SK-MEL-5 (cell line): Measurements from ENCODE around the gene FBXW7. TPM values are rescaled to one million over a fixed set of nuclear protein-coding genes. Genes with fewer than 3 reads are reported as not detected.

Source experiments
- DNase-seq: peaks from one replicate; pipeline ENCODE4 v3.0.0-alpha.2; 2016; ENCODE audit warnings: low read depth, low spot score
- in situ Hi-C: cut with HindIII; loops from 2 replicates; pipeline ENCODE4 v1.10.0; 2016; ENCODE audit warnings: low sequenced_read_pairs, high pct_unique_total_duplicates, low pct_unique_long_range_greater_than_20kb
- total RNA-seq: library from RNA; depleted of rRNA; stranded (reverse); fragments of >200 nt; shearing (Covaris generic); gene quantifications from 2 replicates; pipeline ENCODE4 v1.2.3, GENCODE V29; 2014

FBXW7 gene
- total RNA-seq, 1 experiment from 2014 or later = 25.0 TPM

DNA sequence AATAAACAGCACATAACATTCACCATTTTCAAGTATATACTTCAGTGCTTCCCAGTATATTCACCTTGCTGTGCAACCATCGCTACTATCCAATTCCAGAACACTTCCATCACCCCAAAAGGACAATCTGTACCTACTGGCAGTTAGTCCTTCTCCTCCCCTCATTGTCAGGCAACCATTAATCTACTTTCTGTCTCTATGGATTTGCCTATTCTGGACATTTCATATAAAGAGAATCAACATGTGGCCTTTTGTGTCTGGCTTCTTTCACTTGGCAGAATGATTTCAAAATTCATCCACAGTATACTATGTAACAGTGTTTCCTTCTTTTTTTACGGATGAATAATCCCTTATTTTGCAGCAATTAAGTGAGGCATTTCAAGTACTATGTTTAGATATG, 189.4 kb downstream of the FBXW7 start:
- in situ Hi-C loops = no loop called here

GRCh38 chr4:152344001-152344400, 191.9 kb downstream of the FBXW7 start:
- DNase-seq = no peak
- in situ Hi-C loops = no loop called here

More for the DNA sequence above, 189.4 kb downstream of the FBXW7 start:
- DNase-seq = no peak

- in situ Hi-C loops = no loop called here
- no peak for DNase-seq
Measured at GRCh38 chr4:152342293-152342692, 193.6 kb downstream of the FBXW7 start.

DNA sequence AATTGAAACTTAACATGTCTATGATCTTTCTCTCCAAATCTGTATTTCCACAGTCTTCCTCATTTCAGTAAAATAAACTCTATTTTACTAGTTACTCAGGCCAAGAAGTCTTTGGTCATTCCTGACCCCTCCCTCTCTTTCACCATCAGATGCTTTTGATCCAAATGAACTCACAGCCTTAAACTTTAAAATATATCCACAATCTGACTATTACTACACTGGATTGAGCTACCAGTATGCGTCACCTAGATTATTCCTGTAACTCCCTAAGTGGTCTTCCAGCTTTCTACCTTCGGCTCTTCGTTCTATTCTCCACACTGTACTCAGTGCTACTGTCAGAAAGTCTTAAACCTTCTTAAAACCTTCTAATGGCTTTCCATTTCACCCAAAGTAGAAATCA, 195.1 kb downstream of the FBXW7 start:
- in situ Hi-C loops = no loop called here
- no peak for DNase-seq

GRCh38 chr4:152339576-152339975, 196.3 kb downstream of the FBXW7 start:
- in situ Hi-C loops = no loop called here

GRCh38 chr4:152334931-152335330, 201.0 kb downstream of the FBXW7 start:
- in situ Hi-C loops = no loop called here
- no peak for DNase-seq

More at GRCh38 chr4:152339576-152339975, 196.3 kb downstream of the FBXW7 start:
- DNase-seq = no peak

DNA sequence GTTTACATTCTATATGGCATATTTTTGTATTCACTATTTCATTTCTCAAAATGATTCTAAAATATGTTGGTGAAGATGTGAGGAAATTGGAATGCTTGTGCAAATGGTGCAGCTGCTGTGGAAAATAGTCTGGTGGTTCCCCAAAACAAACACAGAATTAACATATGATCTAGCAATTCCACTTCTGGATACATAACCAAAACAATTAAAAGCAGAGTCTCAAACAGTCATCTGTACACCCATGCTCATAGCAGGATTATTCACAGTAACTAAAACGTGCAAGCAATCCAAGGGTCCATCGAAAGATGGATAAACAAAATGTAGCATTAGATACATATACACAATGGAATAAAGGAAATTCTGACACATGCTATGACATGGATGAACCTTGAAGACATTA, 204.8 kb downstream of the FBXW7 start:
- in situ Hi-C loops = no loop called here
- no peak for DNase-seq

- DNase-seq = no peak
- in situ Hi-C loops = no loop called here
Measured at GRCh38 chr4:152328582-152328981, 207.3 kb downstream of the FBXW7 start.

GRCh38 chr4:152327606-152328453, 208.1 kb downstream of the FBXW7 start:
- in situ Hi-C loops = no loop called here
- DNase-seq = no peak

- in situ Hi-C loops = no loop called here
- no peak for DNase-seq
Measured at GRCh38 chr4:152325831-152326230, 210.1 kb downstream of the FBXW7 start.

GRCh38 chr4:152323221-152323620, 212.7 kb downstream of the FBXW7 start:
- no peak for DNase-seq
- in situ Hi-C loops = no loop called here

DNA sequence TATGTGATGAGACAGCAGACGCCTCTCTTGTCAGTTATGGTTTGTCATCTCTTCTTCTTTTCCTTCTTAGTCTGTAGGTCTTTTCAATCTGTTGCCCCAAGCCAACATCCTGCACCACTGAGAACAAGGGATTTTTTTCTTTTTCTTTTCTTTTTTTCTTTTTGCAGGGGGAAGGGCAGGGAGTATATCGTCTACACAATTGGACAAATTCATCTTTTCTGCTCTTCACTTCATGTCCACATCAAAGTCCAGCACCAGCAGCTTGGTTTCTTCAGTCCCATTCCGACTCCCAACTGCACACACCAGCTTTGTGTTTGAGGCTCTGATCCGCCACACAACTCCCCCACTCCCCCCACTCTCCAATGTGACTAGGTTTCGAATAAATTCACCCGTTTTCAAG, 213.2 kb downstream of the FBXW7 start:
- in situ Hi-C loops = no loop called here

DNA sequence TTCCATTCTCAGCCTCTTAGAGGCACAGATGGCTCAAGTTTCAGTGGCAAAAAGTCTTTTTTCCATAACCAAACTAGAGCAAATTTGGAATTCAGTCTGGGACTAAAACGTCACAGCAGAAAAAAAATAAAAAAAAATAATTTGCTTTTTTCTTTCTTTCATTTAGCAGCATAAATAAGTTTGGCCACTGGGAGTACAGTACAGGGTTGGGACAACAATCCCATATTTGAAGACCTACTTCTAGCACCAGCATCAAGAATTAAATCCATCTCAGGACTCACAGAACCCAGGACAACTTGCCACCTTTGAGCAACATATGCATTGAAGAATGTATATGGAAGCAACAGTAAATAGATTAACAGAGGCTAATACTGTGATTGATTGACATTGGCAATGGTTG, 214.0 kb downstream of the FBXW7 start:
- DNase-seq = no peak
- in situ Hi-C loops = no loop called here

More for the DNA sequence above, 213.2 kb downstream of the FBXW7 start:
- no peak for DNase-seq

GRCh38 chr4:152321398-152321797, 214.5 kb downstream of the FBXW7 start:
- DNase-seq = no peak
- in situ Hi-C loops = no loop called here

DNA sequence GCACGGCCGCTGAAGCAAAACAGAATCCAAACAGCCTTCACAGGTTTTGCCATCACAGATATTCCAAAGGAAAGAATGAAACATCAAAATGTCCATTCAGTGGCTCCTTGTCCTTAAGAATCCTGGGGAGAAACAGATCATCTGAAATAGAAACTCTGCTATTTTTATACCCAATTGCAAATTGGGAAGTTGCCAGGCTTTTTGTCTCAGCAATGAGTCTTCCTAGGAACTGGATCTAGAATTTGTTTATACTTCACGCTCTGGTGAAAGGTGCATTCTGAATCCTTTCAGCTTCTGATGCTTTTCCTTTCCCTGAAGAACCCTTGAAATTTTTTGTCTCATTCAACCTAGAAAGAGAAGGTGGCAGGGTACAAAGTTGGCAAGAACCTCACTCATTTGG, 218.9 kb downstream of the FBXW7 start:
- in situ Hi-C loops = no loop called here
- DNase-seq = no peak

GRCh38 chr4:152310257-152310656, 225.6 kb downstream of the FBXW7 start:
- DNase-seq = peak; percentile 50

GRCh38 chr4:152309418-152309817, 226.5 kb downstream of the FBXW7 start:
- in situ Hi-C loops = no loop called here
- no peak for DNase-seq

More at GRCh38 chr4:152310257-152310656, 225.6 kb downstream of the FBXW7 start:
- in situ Hi-C loops = no loop called here

DNA sequence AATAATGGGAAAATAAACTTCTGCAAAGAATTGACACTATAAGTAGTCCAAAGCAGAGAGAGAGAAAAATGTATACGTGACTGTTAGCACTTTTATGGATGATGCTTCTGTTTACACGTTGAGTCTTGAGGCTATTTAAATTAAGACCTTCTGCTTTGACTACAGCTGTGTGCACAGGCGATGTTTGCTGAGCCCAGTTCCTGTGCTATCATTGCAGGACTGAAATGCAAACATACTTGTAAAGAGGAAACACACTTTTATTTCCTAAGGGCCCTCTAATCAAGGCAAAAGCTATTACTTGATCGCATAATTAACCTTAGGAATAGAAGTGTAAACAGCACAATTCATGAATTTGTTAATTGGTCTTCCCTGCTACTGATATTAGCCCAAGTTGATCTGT, 226.9 kb downstream of the FBXW7 start:
- DNase-seq = no peak
- in situ Hi-C loops = no loop called here

GRCh38 chr4:152307669-152308068, 228.2 kb downstream of the FBXW7 start:
- no peak for DNase-seq
- in situ Hi-C loops = no loop called here
